Stimulated activated CD4-positive, alpha-beta T cell treated with anti-CD3 and anti-CD28 coated beads, Interleukin-15, amount 100 ng/mL, for 24 hours (primary cell): ENCODE results near the gene CCNG2.
"Not testable (repeated sequence)": the region's sequence is repeated elsewhere in the genome, so short reads cannot be mapped to it uniquely, and the experiment has no call there.

Experiments used
- DNase-seq: peaks from one replicate; pipeline ENCODE4 v3.0.0-alpha.2; 2020

CCNG2 gene

DNA sequence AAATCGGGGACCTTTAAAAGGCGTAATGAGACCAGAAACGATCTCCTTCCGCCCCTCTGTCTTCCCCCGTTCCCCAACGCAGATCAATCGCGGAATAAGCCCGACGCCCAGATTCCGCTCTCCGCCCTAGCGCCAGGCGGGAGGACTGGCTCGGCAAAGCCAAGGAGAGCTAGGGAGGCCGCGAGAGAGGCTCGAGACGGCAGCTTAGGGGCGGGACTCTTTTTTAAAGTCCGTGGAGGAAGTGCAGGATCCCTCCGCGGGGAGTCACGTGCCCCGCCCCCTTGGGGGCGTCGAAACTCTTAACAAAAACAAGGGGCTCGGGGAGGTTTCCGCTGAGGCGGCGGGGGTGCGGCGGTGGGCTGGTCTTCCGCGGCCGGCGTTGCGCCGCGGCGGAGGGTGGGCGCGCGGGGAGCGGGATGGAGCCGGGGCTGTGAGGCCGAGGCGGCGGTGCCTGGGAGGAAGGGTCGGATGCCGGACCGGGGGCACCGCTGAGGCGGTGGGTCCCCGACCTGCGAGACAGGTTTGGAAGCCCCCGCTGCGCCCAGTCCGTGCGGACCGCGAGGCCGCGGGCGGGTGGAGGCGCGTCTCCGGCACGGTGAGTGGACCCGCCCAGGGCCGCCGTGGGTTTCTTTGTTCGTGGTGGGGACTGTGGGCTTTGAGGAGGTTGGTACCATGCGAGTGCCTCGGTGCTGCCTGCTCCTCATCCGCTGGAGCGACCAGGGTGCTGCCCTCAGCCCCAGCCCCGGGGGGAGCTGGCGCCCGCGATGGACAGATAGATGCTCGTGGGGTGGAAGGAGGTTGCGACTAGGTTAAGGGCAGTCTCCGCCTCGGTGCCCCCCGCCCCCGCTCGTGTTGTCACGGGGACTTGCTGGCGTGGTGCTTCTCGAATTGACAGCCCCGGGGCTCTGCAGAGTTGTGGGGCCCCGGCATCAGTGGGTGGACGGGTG, at the start of gene CCNG2:
Gene CCNG2, plus strand, starts transcription at position 296 of the 947 bp plus-strand sequence. CDS start 1,326 bp downstream, outside the sequence.
- DNase-seq = peak; percentile 84

DNA sequence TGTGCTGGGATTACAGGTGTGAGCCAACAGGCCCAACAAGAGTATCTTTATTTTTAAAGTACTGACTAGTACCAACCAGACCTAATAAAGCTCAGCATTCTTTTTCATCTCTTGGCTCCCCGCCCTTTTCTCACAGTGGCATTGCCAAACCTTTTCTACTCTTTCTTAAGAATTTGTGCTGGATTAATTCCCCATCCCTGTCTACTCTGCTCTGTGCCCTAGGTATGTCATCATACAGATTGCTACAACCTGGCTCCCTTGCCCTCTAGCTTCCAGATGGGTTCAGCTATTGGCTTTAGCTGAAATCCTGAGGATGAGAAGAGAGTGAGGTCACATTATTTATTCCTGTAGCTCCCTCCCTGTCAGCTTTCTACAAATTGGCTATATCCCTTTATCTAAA, 46.3 kb upstream of the CCNG2 start:
- no peak for DNase-seq

GRCh38 chr4:77113069-77113468, 43.9 kb upstream of the CCNG2 start:
- DNase-seq = no peak

- no peak for DNase-seq
These were observed 39.3 kb upstream of the CCNG2 start for GRCh38 chr4:77117721-77118120.

GRCh38 chr4:77120886-77121508, 36.0 kb upstream of the CCNG2 start:
- DNase-seq = no peak

DNA sequence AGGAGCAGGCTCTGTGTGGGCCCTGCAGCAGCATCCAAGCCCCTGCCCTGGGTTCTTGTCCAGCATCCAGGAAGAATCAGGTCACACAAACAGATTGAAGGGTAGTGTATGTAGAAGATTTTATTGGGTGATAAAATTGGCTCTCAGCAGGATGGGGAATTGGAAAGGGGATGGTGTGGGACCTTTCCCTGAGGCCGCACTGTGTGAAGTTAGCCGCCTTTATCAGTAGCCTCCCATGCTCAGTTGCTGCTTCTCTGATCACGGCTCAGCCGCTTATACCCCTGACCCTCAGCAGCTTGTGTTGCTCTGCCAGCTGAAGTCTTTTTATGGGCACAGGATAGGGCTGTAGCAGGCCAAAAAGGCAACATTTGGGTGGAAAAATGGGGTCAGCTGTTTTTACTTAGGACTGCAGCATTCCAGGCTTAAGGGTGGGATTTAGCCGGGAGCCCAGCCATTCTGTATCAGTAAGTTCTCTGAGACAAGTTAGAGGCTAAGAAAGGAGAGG, 35.2 kb upstream of the CCNG2 start:
- DNase-seq = no peak

- DNase-seq = no peak
These were observed 34.4 kb upstream of the CCNG2 start for GRCh38 chr4:77122656-77123055.

DNA sequence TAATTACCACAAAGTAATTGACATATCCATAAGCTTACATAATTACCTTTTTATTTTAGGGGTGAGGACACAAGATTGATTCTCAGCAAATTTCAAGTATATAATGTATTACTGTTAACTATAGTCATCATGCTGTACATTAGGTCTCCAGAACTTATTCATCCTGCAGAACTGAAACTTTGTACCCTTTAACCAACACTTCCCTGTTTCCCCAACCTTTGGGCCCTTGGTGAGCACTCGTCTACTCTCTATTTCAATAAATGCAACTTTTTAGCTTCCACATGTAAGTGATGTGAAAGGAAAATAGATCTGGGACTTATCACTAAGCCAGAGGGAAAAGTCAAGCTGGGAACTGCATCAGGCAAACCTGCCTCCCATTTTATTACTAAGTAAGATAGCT, 33.6 kb upstream of the CCNG2 start:
- no peak for DNase-seq

- no peak for DNase-seq
These were observed 32.4 kb upstream of the CCNG2 start for GRCh38 chr4:77124576-77124975.

DNA sequence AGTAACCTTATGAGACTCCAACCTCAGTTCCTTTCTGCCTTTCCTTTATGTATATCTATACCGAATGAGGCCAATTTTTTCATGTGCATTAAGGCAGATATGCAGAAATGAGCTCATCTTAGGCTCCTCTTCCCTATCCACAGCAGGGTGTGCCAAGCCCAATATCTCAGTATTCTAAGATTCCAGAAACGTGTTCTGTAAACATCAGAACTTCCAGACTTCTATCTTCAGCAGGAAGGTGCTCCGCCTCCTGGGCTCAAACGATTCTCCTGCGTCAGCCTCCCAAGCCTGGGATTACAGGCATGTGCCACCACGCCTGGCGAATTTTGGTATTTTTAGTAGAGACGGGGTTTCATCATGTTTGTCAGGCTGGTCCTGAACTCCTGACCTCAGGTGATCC, 31.0 kb upstream of the CCNG2 start:
- no peak for DNase-seq

DNA sequence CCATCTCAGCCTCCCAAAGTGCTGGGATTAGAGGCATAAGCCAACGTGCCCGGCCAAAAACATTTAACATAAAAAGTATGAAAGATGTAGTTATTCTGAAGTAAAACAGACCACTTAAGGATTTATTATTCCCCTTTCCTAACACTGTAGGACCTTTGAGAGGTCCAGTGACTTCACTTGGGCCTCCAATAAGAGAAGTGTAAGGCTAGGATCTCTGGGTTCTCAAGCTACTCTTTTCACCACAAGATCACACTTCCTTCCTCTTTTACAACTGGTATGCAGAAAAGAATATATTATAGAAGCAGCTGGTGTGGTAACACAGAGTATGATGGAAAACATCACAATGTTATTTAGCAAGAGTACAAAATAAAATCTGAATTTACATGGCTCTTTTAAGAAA, 30.2 kb upstream of the CCNG2 start:
- DNase-seq = no peak

DNA sequence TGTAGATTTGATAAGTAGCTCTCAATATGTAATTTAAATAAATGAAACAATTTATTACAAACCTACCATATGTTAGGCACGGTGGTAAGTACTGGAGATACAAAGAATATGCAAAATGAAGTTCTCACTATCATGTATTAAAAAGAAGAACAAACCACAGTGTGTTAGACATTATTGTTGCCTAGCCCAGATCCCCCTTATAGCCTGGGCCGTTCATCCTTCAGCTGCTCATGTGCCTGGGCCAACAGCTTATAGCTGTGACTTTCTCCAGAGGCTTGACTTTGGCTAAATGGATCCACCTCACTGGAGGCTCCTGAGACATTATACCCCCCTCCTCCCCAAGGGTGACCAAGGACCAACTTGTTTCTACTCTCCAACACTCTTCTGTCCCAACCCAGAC, 29.8 kb upstream of the CCNG2 start:
- DNase-seq = no peak

- DNase-seq = no peak
These were observed 29.0 kb upstream of the CCNG2 start for GRCh38 chr4:77127837-77128621.

GRCh38 chr4:77132652-77133312, 24.2 kb upstream of the CCNG2 start:
- no peak for DNase-seq

GRCh38 chr4:77137448-77137847, 19.6 kb upstream of the CCNG2 start:
- not testable (repeated sequence) for DNase-seq

- DNase-seq = no peak
These were observed 14.9 kb upstream of the CCNG2 start for GRCh38 chr4:77141964-77142645.

DNA sequence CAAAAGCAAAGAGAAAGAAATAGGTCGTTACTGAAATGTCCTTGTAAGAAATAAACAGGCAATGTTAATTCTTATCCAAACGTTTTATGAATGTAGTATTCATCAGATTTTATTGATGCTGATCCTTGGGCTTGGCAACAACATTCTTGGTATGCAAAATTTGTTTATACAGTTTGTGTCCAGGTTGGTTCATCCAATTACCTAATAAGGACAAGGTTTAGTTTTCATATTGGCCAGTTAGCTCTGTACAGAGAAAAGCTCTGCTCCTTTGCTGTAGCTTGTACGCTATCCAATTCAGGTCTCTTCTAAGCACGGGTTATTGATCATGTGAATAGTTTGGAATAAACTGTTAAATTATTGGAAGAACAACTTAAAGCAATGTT, 14.4 kb upstream of the CCNG2 start:
- no peak for DNase-seq

DNA sequence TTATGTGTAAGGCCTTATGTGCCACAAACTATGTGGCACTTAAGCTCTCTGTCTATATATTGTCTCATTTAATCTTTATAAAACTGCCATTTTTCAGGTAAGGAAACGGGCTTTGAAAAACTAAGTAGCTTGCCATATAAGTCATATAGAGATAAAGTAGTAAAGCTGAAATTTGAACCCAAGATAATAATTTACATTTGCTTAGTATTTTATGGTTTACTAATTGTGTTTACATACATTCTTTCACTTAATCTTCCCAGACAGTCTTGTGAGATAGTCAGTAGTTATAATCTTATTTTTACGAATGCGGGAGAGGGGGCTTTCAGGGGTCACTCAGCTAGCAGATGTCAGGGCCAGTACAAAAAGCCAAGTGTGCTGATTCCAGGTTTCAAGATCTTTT, 13.9 kb upstream of the CCNG2 start:
- DNase-seq = no peak

DNA sequence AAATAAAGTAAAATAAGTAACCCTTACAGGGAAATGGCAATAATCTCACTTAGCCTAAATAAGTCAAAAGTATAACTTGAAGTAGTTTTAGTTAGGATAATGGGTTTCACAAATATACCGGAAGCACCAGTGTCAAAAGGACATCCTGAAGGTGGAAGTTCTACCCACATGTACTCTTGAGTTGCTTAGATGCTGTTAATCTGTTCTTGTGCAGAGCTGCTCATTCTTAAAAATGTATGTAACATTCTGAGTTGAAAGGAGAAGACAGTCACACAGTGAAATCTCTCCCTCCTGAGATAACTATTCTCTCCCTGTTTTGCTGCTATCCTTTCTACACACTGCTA, 11.2 kb upstream of the CCNG2 start:
- DNase-seq = no peak

- DNase-seq = no peak
These were observed 10.6 kb upstream of the CCNG2 start for GRCh38 chr4:77146186-77147078.

DNA sequence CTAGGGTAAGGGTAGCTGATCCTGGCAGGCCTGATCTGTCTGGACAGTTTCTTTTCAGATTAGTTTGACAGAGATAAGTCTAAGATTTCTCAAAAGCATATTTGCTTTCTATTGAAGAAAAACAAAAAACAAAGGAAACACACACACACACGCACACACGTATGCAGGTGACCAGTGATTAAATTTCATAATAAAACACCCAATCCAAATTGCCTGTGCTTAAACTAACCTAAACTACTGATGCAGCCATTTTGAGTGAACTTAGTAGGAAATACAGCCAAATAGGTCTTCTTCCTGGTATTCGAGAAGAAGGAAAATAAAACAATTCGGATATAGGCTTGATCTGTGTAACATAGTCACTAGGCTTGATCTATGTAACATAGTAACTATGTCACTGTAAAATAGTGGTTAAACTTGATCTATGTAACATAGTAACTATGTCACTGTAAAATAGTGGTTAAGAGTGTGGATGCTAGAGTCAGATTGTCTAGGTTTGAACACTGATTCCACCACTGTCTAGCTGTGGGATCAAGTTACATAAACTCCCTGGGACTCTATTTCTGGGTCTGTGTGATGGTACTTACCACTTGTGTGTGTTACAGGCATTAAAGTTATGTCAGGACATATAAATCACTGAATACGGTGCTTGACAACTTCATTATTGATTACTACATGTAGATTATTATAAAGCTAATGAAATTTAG, 9.8 kb upstream of the CCNG2 start:
- no peak for DNase-seq
